NB4 (cell line): Measurements from ENCODE around the gene SIX3.

Experiments used
- MYC ChIP-seq: IDR thresholded peaks from 2 replicates; pipeline ENCODE4 v1.6.1; 2011; ENCODE audit warnings: low read depth, low read length
- POLR2A ChIP-seq: IDR thresholded peaks from 2 replicates; pipeline ENCODE4 v1.6.1; 2011; ENCODE audit warnings: mild to moderate bottlenecking; ENCODE audit not compliant: insufficient read length; ENCODE audit errors: extremely low read depth
- TF ChIP-seq, protein P1 (sequence below): IDR thresholded peaks from one replicate; pipeline ENCODE4 v1.5.1; 2012; ENCODE audit warnings: low read depth, low read length

GRCh38 chr2:44972771-44973535 is 31.5 kb downstream of the SIX3 start:
- TF ChIP-seq, protein P1, sequence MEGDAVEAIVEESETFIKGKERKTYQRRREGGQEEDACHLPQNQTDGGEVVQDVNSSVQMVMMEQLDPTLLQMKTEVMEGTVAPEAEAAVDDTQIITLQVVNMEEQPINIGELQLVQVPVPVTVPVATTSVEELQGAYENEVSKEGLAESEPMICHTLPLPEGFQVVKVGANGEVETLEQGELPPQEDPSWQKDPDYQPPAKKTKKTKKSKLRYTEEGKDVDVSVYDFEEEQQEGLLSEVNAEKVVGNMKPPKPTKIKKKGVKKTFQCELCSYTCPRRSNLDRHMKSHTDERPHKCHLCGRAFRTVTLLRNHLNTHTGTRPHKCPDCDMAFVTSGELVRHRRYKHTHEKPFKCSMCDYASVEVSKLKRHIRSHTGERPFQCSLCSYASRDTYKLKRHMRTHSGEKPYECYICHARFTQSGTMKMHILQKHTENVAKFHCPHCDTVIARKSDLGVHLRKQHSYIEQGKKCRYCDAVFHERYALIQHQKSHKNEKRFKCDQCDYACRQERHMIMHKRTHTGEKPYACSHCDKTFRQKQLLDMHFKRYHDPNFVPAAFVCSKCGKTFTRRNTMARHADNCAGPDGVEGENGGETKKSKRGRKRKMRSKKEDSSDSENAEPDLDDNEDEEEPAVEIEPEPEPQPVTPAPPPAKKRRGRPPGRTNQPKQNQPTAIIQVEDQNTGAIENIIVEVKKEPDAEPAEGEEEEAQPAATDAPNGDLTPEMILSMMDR = no peak
- TF ChIP-seq POLR2A (no peak), MYC (no peak)
